CD4-positive, alpha-beta T cell treated with Interleukin-1 beta for 1 hour (primary cell): Measurements from ENCODE around the gene TMEM87B.

Source experiments
- DNase-seq, 2 donors: peaks; one replicate each; pipeline ENCODE4 v3.0.0-alpha.2; 2020 to 2022

The TMEM87B gene

GRCh38 chr2:112153179-112153490 is 98.1 kb downstream of the TMEM87B start:
- no peak for DNase-seq

- no peak for DNase-seq
Measured at GRCh38 chr2:112153501-112153900, 98.4 kb downstream of the TMEM87B start.

GRCh38 chr2:112154246-112155117 is 99.4 kb downstream of the TMEM87B start:
- peak in 1 of 2 donors; percentile 45 for DNase-seq

DNA sequence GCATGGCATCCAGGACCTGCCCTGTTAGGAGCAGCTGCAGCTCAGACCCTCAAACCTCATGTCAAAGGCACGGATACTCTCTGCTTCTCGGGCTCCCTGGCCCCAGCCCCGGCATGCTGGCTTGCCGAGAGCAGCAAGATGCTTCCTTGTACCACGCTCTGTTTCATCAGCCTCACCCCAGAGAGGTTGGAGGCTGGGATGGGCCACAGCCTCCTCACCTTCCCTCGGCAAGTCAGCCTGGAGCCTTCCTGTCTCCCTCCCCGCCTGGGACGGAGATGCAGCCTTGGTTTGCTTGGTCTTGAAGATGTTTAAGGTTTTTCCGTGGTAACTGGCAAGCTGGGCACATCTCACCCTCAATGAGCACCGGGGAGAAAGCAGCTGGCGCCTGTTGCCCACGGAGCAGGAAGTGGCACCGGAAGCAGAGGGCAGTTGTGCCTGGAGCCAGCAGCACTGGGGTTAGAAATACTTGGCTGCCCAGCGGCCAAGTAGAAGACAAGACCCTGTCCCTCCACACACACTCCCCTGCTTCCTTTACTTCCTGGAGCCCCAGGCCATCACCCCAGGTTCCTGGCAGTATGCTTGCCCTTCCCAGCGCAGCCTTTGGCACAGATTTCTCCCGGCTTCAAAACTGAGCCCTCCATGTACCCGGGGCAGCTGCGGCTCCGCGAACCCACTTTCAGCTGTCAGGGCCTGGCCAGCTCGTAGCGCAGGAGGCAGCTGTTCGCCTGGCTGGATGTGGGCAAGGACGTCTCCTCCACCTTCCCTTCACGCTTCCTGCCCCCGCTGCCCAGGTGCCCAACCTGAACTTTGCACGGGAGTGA is 100.5 kb downstream of the TMEM87B start:
- peak; percentile 32 to 43 for DNase-seq

GRCh38 chr2:112156152-112156986 is 101.3 kb downstream of the TMEM87B start:
- peak; percentile 22 to 38 for DNase-seq

- DNase-seq: no peak
Measured at GRCh38 chr2:112157472-112157871, 102.4 kb downstream of the TMEM87B start.

DNA sequence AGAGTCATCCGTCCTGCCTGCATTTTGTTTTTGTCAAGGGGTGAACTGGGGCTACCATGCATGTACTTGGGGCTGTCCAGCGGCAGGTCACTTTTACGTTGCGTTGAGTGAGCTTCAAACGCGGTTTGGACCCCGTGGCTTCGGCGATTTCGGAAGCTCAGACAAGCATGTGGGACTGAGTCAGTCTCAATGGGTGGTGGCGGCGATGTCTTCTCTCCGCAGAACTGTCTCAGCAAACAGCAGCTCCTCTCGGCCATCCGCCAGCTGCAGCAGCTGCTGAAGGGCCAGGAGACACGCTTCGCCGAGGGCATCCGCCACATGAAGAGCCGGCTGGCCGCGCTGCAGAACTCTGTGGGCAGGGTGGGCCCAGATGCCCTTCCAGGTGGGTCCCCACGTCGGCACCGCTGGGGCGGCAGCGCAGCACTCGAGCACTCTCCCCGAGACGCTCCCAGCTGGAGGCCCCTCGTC is 104.4 kb downstream of the TMEM87B start:
- peak in 1 of 2 donors; percentile 32 for DNase-seq

DNA sequence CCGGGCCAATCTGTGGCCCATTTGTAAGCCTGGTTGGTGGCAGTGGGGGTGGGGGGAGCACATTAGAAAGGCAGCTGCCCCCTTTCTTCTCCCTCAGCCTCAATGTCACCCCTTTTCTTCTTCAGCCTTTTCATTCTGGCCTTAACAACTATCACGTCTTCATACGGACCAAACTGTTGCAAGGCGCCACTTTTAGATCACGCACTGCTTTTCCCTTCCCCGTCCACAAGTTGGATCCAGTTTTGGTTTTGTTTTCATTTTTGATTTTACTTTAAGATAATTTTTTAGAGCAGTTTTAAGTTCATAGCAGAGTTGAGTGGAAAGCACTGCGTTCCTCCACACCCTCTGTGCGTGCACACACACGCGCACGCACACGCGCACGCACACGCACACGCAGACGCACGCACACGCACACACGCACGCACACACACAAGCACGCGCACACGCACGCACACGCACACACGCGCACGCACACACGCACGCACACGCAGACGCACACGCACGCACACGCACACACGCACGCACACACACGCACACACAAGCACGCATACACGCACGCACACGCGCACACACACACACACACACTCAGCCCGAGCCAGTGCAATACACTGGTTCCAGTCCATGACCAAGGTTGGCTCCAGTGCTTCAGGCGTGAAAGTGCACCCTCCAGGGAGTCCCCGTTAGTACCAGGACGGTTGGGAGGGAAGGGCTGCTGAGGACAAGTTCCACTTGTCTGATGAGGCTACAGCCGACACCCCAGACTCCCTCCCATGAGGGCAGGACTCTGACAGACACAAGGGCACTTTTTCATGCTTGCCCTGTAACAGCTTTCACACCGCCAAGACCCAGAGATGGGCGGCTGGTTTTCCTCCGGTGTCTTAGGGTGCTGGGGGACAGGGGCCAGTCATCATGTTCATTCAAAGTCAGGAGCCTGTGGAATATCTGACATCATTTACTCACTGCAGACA is 105.5 kb downstream of the TMEM87B start:
- no peak for DNase-seq

DNA sequence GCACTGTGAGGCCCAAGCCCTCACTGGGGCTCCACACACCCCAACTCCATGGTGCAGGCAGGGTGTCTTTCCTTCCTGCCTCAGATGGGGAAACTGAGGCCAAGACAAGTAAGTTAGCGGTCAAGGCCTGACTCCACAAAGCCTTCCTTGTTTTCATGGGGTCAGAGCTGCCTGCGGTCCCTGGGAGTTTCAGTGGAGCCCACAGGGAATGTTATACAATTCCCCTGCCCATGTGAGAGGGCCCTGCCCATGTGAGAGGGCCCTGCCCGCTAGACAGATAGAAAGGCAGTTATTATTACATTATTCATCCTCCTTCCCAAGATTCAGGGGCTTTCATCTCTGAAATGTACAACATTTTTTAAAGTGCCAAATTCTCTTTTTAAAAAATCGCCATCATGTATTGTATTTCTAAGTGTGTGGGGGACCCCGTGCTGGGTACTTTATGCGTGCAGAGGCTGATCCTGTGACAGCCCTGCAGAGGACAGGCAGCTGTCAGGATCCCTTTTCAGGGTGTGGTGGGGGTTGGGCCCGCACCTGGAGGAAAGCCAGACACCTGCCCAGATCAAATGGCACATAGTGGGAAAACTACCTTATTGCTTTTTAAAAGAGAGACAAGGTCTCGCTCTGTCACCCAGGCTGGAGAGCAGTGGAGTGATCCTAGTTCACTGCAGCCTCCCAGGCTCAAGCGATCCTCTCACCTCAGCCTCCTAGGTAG is 106.5 kb downstream of the TMEM87B start:
- DNase-seq: no peak

- DNase-seq: no peak
Measured at GRCh38 chr2:112162341-112162740, 107.3 kb downstream of the TMEM87B start.

GRCh38 chr2:112162956-112163355 is 107.9 kb downstream of the TMEM87B start:
- no peak for DNase-seq

DNA sequence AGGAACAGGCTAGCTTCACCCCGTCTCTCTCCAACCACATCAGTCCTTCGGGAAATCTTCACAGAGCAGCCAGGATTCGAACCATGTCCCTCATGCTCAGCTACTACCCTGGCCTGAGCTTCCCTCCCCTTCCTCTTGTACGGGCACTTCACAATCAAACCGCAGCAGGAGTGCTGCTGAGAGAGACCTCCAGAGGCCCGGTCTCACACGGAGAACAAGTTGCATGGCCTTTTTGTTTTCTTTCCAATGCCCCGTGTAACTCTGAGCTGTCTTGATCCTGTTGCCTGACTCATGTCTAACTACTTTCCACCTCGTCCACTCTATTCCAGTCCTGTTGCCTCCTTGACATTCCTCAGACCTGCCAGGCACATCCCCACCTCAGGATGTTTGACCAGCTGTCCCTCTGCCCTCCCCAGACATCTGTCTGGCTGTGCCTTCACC is 108.5 kb downstream of the TMEM87B start:
- no peak for DNase-seq

GRCh38 chr2:112164876-112165275 is 109.8 kb downstream of the TMEM87B start:
- DNase-seq: no peak

- no peak for DNase-seq
Measured at GRCh38 chr2:112165296-112165695, 110.2 kb downstream of the TMEM87B start.

GRCh38 chr2:112166806-112167499 is 111.9 kb downstream of the TMEM87B start:
- peak in 1 of 2 donors; percentile 11 for DNase-seq

DNA sequence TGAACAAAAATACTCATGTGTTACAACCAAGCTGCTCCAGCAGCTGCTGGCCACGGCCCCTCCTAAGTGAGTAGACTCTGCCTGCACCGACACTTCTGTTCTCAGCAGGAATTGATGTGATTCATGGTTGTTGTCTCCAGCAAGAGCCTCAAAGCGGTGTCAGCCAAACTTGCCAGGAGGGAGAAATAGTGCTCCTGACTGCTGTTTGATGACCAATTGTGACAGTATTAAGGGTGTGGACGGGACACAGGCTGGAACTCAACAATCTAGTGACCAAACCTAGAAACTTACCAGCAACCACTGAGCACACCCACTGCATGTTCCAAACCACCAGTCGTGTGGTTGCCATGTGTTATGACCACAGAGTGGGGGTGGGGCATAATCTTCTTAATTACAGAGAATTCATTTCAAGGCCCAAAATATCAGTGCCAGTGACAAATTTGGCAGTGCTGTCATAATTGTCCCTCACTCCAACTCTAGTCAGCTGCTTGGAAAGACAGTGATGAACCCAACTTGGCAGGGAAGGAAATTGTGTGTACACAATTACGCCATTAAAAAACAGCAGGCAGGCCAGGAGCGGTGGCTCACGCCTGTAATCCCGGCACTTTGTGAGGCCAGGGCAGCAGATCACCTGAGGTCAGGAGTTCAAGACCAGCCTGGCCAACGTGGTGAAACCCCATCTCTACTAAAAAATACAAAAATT is 113.5 kb downstream of the TMEM87B start:
- no peak for DNase-seq
